ENCODE data around the gene PGM2L1.

PGM2L1 gene

DNA sequence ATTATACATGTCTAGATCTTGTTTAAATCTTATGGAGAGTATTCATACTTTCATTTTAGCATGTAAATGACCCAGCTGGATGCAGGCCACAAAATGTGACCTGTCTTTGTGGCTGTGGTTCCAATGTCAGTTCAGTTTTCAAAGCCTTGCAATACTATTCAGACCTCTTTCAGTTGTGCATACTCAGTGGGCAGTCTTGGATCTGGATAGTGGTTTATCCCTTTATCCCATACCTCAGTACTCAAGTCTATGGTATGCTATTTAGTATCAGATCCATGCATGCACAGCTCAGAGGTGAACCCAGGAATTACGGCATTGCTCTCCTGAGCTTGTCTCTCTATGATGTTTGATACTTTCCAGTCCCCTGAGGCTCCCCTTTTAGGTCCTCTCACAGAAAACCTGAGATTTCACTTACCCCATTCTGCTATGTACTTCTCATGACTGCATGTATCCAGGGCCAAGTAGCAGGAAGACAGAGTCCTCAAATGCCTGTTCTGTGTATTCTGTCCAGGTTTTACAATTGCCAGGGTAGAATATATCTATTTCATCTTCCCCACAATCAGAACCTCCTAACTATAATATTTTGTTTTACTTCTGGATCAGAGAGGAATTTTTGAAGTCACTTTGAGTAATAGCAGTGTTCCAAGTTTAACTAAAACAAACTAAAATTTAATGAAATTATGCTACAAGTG is 79.8 kb downstream of the PGM2L1 start:
- no peak for DNase-seq
- TF ChIP-seq GATA1 (IDR thresholded peaks at IDR 0.05; ENCODE audit: low read depth, low read length) (no peak), POLR2A (IDR thresholded peaks at IDR 0.05; ENCODE audit: low read length) (no peak)

DNA sequence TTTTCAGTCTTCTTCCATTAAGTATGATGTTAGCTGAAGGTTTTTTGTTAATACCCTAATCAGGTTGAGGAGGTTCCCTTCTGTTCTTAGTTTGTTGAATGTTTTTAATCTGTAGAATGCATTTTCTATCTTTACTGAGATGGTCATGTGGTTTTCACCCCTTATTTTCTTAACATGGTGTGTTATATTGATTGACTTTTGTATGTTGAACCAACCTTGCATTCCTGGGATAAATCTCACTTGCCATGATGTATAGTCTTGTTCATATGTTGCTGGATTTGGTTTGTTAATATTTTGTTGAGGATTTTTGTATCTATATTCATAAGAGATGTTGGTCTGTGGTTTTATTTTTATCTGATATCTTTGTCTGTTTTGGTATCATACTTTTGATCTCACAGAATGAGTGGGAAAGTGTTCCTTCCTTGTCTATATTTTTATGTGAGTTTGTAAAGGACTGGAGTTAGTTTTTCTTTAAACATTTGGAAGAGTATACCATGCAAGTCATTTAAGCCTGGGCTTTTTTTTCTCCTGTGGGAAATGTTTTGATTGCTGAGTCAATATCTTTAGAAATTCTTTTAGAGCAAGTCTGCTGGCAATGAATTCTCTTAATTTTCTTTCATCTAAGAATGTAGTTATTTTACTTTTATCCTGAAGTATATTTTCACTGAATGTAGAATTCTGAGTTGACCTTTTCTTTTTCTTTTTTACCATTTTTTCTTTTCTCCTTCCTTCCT is 81.3 kb downstream of the PGM2L1 start:
- no peak for TF ChIP-seq POLR2A (IDR thresholded peaks at IDR 0.05; ENCODE audit: low read length)
- TF ChIP-seq GATA1 (IDR thresholded peaks at IDR 0.05; ENCODE audit: low read depth, low read length), result no peak
- DNase-seq, result peak in 1 of 2 experiments; percentile 12

DNA sequence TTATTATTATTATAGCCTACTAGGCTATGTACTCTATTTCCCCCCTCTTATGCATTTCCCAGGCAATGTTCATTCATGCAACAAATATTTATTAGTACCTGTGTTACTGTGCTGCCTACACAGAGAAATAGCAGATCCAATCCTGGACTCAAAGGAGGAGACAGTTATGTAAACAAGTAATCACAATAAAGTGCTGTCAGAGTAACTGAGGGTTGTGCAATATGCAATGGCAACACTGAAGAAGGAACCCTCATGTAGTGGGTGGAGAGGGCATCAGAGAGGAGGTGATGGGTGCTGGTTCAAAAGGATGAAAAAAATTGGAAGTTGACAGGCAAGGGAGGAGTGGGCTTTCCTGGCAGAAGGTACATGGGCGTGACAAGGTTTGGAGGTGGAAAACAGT is 85.9 kb downstream of the PGM2L1 start:
- no peak for DNase-seq

DNA sequence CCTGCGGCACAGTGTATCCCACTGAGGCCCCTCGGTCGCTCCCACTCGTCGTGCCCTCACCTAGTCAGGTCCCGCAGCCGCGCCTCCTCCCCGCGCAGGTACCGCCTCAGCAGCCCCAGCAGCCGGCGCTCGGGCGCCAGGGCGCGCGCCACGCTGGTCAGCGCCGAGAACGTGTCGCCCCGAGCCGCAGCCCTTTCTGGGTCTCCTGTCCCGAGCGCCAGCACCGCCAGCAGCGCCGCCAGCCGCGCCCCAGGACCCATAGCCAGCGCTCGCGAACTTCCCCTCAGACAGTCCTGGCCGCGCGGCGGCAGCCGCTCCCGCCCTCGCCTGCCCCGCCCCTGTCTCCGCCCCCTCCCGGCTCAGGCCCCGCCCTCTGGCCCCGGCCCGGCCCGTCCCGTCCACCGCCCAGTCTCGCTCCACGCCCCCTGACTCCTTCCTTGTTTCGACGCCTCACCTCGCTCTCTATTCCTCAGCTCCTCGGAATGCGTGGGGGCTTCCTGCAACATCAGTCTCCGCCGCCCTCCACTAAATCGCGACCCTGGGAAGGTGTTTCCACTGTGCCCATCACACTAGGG is 86.8 kb downstream of the PGM2L1 start, which contains the start of gene P4HA3:
P4HA3 (minus strand) TSS at position 289 of the 575 bp plus-strand sequence; CDS start at position 260, 29 bp downstream.
- TF ChIP-seq GATA1 (IDR thresholded peaks at IDR 0.05; ENCODE audit: low read depth, low read length) (no peak), POLR2A (IDR thresholded peaks at IDR 0.05; ENCODE audit: low read length) (no peak)
- peak; percentile 78 to 84 for DNase-seq

More for the DNA sequence above, 85.9 kb downstream of the PGM2L1 start:
- TF ChIP-seq POLR2A (IDR thresholded peaks at IDR 0.05; ENCODE audit: low read length) (no peak), GATA1 (IDR thresholded peaks at IDR 0.05; ENCODE audit: low read depth, low read length) (no peak)

DNA sequence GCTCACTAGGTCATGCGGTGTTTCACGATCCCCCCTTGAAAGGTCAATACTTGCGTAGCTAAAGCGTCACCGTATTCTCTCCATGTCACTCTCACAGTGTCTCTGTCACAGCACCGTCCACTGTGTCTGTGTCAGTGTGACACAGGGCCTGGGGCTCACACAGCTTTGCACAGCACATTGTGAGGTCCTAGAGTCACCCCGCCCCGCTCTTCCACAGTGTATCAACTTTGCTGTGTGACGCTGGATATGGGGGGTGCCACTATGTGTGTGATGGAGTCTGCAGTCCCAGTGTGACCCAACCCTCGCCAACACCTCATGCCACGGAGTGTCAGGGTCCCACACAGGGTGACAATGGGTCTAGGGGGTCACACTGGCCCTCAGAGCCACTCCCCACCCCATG is 87.4 kb downstream of the PGM2L1 start:
- no peak for TF ChIP-seq GATA1 (IDR thresholded peaks at IDR 0.05; ENCODE audit: low read depth, low read length)
- TF ChIP-seq POLR2A (IDR thresholded peaks at IDR 0.05; ENCODE audit: low read length), result no peak
- DNase-seq, result no peak

DNA sequence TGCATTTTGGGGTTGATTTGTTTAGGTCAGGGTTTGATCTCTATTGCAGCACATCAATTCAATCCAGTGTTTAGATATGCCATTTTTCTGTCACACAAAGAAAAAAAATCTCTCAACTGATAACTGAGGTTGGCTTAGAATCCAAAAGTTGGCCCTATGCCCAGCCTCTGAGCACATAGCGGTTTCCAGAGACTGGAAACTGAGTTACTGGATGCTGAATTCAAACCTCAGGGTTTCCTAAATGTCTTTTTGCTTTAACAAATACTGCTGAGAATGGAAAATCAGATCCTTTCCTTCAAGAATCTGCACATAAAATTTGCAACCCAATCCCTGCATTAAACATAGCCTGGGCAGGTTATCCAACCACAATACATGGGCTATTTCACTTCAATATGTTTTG is 90.8 kb downstream of the PGM2L1 start:
- DNase-seq, result no peak

DNA sequence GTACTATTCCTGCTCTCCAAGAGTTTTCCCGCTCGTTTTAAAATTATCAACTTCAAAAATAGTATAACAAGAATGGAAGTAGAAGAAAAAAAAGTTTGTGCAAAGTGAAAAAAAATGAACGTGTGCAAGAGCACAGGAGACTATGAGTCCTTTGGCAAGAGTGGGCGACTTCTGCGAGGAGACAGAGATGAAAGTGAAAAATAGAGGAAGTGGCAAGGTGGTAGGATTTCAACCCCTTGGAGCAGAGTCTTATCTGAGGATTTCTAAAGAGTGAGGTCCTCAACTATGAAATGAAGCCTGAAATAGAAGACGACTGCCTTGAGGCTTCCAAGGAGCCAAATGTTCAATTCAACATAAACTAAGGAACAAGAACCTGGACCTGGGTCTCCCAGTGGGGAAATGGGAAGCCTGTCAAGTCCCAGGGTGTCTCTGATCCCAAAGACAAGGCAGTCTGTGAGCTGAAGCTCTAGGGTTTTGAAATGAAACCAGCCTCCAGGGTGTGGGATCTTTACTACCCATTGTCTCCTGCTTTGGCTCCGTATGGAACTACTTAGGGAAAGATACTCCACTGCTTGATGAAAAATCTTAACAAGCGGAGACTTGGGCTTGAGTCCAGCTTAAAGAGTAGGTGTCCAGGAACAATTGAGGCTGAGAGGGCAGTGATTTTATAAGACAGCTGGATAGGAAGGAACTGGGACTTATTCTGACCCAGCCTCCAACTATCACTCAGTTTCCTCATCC is 91.6 kb downstream of the PGM2L1 start:
- TF ChIP-seq GATA1 (IDR thresholded peaks at IDR 0.05; ENCODE audit: low read depth, low read length) (no peak), POLR2A (IDR thresholded peaks at IDR 0.05; ENCODE audit: low read length) (no peak)
- no peak for DNase-seq

More for the DNA sequence above, 90.8 kb downstream of the PGM2L1 start:
- TF ChIP-seq GATA1 (IDR thresholded peaks at IDR 0.05; ENCODE audit: low read depth, low read length), result no peak
- no peak for TF ChIP-seq POLR2A (IDR thresholded peaks at IDR 0.05; ENCODE audit: low read length)

DNA sequence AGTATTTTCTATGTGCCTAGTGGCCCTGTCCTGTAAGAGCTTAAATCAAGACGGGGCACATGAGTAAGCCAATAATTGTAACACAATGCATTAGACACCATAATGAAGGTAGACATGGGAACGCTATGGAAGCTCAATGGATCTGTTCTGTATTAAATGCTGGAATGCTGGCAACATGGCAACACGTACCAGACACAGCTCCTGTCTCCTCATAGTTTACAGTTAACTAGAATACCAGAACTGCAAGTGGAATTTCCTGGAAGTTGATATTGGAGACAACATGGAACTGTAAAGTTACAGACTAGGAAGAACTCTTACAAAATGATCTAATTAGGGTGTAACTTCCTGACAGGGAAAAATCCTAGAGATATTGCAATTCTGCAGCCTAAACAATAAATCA is 99.2 kb downstream of the PGM2L1 start:
- no peak for DNase-seq
- TF ChIP-seq POLR2A (IDR thresholded peaks at IDR 0.05; ENCODE audit: low read length) (no peak), GATA1 (IDR thresholded peaks at IDR 0.05; ENCODE audit: low read depth, low read length) (no peak)

DNA sequence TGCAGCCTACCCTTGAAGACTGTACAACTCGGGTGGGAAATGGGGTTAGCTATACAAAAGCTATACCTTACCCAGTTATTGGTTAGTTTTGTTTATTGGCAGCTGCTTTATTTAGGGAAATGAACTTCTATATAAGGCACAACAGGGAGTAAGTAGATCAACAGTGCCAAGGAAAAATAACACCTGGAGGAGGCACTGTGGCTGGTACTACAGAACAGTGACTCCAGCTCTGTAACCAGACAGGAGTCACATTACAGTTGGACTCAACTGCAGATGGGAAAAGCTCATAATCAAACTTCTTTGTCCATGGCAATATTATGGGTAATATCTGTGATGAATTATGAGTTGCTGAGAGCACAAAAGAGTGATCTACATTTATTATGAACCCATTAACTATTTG is 100.7 kb downstream of the PGM2L1 start:
- TF ChIP-seq POLR2A (IDR thresholded peaks at IDR 0.05; ENCODE audit: low read length) (no peak), GATA1 (IDR thresholded peaks at IDR 0.05; ENCODE audit: low read depth, low read length) (no peak)
- DNase-seq, result no peak

DNA sequence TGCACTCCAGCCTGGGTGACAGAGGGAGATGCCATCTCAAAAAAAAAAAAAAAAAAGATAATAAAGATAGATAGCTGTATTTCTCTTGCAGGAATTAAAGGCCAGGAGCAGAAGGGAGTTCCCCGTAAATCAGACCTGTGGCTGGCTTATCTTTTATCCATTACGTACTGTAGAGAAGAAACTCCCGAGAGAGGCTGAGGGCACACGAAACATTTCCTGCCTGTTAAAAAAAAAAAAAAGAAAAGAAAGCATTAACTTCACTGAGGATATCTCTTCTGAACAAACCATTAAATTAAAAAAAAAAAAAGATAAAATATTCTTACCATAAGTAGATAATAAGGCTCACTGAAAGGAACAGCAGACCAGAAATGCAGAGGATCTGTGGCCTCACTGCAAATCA is 109.3 kb downstream of the PGM2L1 start:
- no peak for DNase-seq
- no peak for TF ChIP-seq GATA1 (IDR thresholded peaks at IDR 0.05; ENCODE audit: low read depth, low read length)
- no peak for TF ChIP-seq POLR2A (IDR thresholded peaks at IDR 0.05; ENCODE audit: low read length)

DNA sequence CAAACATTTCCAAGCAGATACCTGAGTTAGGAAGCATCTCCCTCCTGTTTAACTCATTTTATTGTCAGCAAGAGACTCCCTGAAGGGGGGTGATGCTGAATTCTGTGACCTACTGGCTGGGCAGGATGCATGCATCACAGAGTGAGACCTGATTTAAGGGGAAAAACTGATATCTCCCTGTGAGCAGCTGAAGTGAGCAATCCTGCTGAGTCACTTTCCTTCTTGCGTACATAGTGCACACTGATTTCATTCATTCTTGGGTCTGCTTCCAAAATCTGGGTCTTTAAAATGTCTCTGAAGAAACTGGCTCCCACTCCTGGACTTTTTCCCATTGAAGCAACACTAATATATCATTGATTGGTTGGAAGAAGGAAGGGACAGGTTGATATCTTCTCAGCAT is 110.1 kb downstream of the PGM2L1 start:
- peak; percentile 26 to 46 for DNase-seq
- no peak for TF ChIP-seq GATA1 (IDR thresholded peaks at IDR 0.05; ENCODE audit: low read depth, low read length)
- TF ChIP-seq POLR2A (IDR thresholded peaks at IDR 0.05; ENCODE audit: low read length), result no peak

DNA sequence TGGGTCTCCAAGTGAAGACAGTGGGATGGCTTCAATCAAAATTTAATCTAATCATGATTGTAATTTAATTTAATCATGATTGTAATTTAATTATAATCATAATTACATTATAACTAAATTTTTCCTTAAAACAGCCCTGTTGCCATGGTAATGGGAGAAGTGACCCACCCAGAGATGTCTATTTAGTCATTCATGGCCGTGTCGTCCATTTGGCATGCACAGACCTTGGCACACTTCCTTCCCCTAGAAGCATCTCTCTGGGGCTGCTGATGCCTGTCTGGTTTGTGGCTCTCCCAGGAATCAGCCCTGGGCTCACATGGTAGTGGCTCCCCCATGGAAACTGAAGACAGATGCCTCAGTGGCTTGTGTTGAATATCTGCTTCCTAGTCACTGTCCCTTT is 113.8 kb downstream of the PGM2L1 start:
- TF ChIP-seq GATA1 (IDR thresholded peaks at IDR 0.05; ENCODE audit: low read depth, low read length) (no peak), POLR2A (IDR thresholded peaks at IDR 0.05; ENCODE audit: low read length) (no peak)
- no peak for DNase-seq

DNA sequence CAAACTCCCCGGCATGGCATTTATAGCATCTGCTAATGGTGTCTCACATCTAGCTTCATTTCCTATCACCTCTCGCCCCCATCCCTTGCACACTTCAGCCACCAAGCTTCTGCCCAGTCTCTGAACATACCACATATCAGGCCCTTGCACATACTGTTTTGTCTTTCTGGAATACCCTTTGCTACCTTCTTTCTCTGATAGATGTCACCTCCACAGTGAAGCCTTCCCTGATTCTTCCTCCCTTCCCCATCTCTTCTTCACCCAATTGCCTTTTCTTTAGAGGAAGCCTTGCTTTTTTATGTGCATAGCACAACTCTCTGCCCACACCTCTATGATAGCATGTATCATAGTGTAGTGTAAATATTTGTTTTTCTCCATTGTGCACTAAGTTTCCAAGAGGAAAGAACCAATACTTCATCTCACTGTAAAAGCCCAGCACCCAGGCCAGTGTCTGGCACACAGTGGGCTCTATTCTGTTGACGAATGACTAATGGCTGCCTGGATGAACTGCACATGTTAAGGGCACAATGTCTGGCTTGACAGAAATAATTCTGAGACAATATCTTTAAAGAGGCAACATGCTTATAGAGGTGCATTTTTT is 114.6 kb downstream of the PGM2L1 start:
- TF ChIP-seq POLR2A (IDR thresholded peaks at IDR 0.05; ENCODE audit: low read length), result no peak
- no peak for TF ChIP-seq GATA1 (IDR thresholded peaks at IDR 0.05; ENCODE audit: low read depth, low read length)
- no peak for DNase-seq

Data from erythroblast (primary cell).